H1 (cell line): ENCODE data around the gene PAK5. TPM values are rescaled to one million over a fixed set of nuclear protein-coding genes. Genes with fewer than 3 reads are reported as not detected.

ENCODE experiments used
- ASH2L ChIP-seq: fragments of 200-600, 300-600 bp; sonication (generic); IDR thresholded peaks from one replicate; pipeline ENCODE4 v1.7.1; 2017; ENCODE audit warnings: low read length
- BCL11A ChIP-seq, 2 experiments: IDR thresholded peaks; one replicate each; pipeline ENCODE4 v1.6.1; 2011; ENCODE audit warnings: low read depth in 2 of 2, low read length in 2 of 2, mild to moderate bottlenecking in 2 of 2
- CEBPB ChIP-seq: IDR thresholded peaks from 2 replicates; pipeline ENCODE4 v1.6.1; 2012; ENCODE audit warnings: low read depth, low read length
- CHD2 ChIP-seq: IDR thresholded peaks from 2 replicates; pipeline ENCODE4 v1.6.1; 2012; ENCODE audit warnings: low read length, improper control_type of control experiment
- CHD7 ChIP-seq: fragments of 300-600 bp; sonication (generic); IDR thresholded peaks from 2 replicates; pipeline ENCODE4 v1.7.1; 2012; ENCODE audit warnings: low read length, moderate library complexity, mild to moderate bottlenecking, inconsistent platforms; ENCODE audit not compliant: insufficient replicate concordance
- PHF8 ChIP-seq: fragments of 200-600 bp; sonication (generic); conservative IDR thresholded peaks from 2 replicates; pipeline ENCODE4 v1.7.1; 2012; ENCODE audit warnings: low read depth, mild to moderate bottlenecking, inconsistent platforms, low read length, moderate library complexity
- SP2 ChIP-seq: IDR thresholded peaks from 2 replicates; pipeline ENCODE4 v1.6.1; 2012; ENCODE audit warnings: mild to moderate bottlenecking, low read length, inconsistent platforms
- TCF12 ChIP-seq: IDR thresholded peaks from 2 replicates; pipeline ENCODE4 v1.6.1; 2011; ENCODE audit warnings: low read depth, mild to moderate bottlenecking, low read length
- polyA plus RNA-seq, 7 experiments: library from polyadenylated mRNA; depleted of rRNA in 3 of 7; stranded (reverse) in 5 of 7; unstranded in 2 of 7; fragments of >200 nt in 5 of 7; fragments of 200-250 nt in 2 of 7; gene quantifications; 1 replicate in 5 of 7; 2 replicates in 1 of 7; 4 replicates in 1 of 7; pipeline versions ENCODE4 v1.2.1 to v1.2.3, GENCODE V29; 2011 to 2013; ENCODE audit warnings: missing spikeins in 2 of 7, mixed read lengths in 2 of 7
- total RNA-seq: library from RNA; stranded (reverse); fragmentation: NEBNext Ultra II Directional; extraction: Animal tissue kit (Norgen Biotek cat#: 25700); gene quantifications from 2 replicates; pipeline ENCODE4 v1.2.1, GENCODE V29; 2021

Gene PAK5
- total and polyA plus RNA-seq, 2 of the 8 experiments (the other 6 are each of a cell fraction or from before 2014, with no cell fraction given), result 0.54 to 0.80 TPM

GRCh38 chr20:9755301-9755700 lies 83.6 kb downstream of the PAK5 start (continued):
- TF ChIP-seq CHD7 (no peak), CEBPB (no peak), PHF8 (no peak), ASH2L (no peak), TCF12 (no peak), BCL11A (IDR thresholded peaks at IDR 0.05; ENCODE audit: low read depth in 2 of 2, low read length in 2 of 2) (no peak), CHD2 (no peak), SP2 (no peak)
